ENCODE data around the gene HDAC4.

GRCh38 chr2:239132786-239133185 is 268.0 kb downstream of the HDAC4 start:
- TF ChIP-seq, protein P1, sequence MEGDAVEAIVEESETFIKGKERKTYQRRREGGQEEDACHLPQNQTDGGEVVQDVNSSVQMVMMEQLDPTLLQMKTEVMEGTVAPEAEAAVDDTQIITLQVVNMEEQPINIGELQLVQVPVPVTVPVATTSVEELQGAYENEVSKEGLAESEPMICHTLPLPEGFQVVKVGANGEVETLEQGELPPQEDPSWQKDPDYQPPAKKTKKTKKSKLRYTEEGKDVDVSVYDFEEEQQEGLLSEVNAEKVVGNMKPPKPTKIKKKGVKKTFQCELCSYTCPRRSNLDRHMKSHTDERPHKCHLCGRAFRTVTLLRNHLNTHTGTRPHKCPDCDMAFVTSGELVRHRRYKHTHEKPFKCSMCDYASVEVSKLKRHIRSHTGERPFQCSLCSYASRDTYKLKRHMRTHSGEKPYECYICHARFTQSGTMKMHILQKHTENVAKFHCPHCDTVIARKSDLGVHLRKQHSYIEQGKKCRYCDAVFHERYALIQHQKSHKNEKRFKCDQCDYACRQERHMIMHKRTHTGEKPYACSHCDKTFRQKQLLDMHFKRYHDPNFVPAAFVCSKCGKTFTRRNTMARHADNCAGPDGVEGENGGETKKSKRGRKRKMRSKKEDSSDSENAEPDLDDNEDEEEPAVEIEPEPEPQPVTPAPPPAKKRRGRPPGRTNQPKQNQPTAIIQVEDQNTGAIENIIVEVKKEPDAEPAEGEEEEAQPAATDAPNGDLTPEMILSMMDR (conservative IDR thresholded peaks at IDR 0.05; ENCODE audit: low read length), result no peak
- TF ChIP-seq EZH2phosphoT487 (IDR thresholded peaks at IDR 0.05; ENCODE audit: borderline replicate concordance), result no peak

All from Loucy (cell line).